Transverse colon (tissue), 4 donors: Measurements from ENCODE around the gene ADAMTSL4. TPM values are rescaled to one million over a fixed set of nuclear protein-coding genes. Genes with fewer than 3 reads are reported as not detected.

Experiments used
- DNase-seq: peaks from one replicate; pipeline ENCODE4 v3.0.0-alpha.2; 2019
- H3K27ac ChIP-seq, 4 donors: fragments of 200-600 bp; sonication (generic); 2 replicates each; pipeline ENCODE4 v1.5.1; 2016 to 2018; ENCODE audit warnings: inconsistent platforms in 4 of 4
- H3K27me3 ChIP-seq: fragments of 200-600 bp; sonication (generic); 2 replicates; pipeline ENCODE4 v1.5.1; 2017; ENCODE audit warnings: inconsistent platforms
- H3K36me3 ChIP-seq, 4 donors: fragments of 200-600 bp; sonication (generic); 2 replicates each; pipeline ENCODE4 v1.5.1; 2017 to 2019; ENCODE audit warnings: inconsistent platforms in 4 of 4
- H3K4me1 ChIP-seq, 4 donors: fragments of 200-600 bp; sonication (generic); 2 replicates each; pipeline ENCODE4 v1.5.1; 2017 to 2020; ENCODE audit warnings: inconsistent platforms in 4 of 4
- H3K4me3 ChIP-seq, 4 donors: fragments of 200-600 bp; sonication (generic); 1 replicate in 1 of 4; 2 replicates in 3 of 4; pipeline versions ENCODE4 v1.5.1 to v1.6.1; 2017 to 2019; ENCODE audit warnings: inconsistent platforms in 4 of 4
- H3K9me3 ChIP-seq, 2 donors: fragments of 200-600 bp; sonication (generic); 2 replicates each; pipeline ENCODE4 v1.5.1; 2017 to 2019; ENCODE audit warnings: inconsistent platforms in 2 of 2
- EP300 ChIP-seq: sonication (generic); formaldehyde crosslinking; IDR thresholded peaks from one replicate; pipeline ENCODE4 v1.6.1; 2017; ENCODE audit warnings: antibody characterized with exemption, low read depth
- POLR2A ChIP-seq: fragments of 450-650 bp; IDR thresholded peaks from one replicate; pipeline ENCODE4 v1.6.1; 2016; ENCODE audit warnings: antibody characterized with exemption, mild to moderate bottlenecking, moderate library complexity
- POLR2AphosphoS5 ChIP-seq, 3 donors: sonication (generic); formaldehyde crosslinking; IDR thresholded peaks; one replicate each; pipeline ENCODE4 v1.6.1; 2016; ENCODE audit warnings: antibody characterized with exemption in 3 of 3
- WGBS, 2 donors: methylation state at CpG; one replicate each; pipeline ENCODE4 v1.1.5; 2018; ENCODE audit warnings: low coverage in 1 of 2; 5-methylcytosine and 5-hydroxymethylcytosine counted together
- in situ Hi-C, 4 donors: fragments of 200-750 bp; cut with MboI; loops; one replicate each; pipeline versions ENCODE4 v1.15.0 to v1.15.1; 2017; ENCODE audit warnings: low sequenced_read_pairs in 3 of 4, low pct_ligation_motif_present in 1 of 4, low pct_unique_long_range_greater_than_20kb in 1 of 4
- intact Hi-C: fragments of 100-400 bp; cut with DNase I; formaldehyde crosslinking; loops from one replicate; pipeline ENCODE4 v1.15.1; 2023; ENCODE audit warnings: low total_unique reads
- total RNA-seq, 4 donors: library from RNA; depleted of rRNA; stranded (reverse); fragments of >200 nt; gene quantifications; one replicate each; pipeline ENCODE4 v1.1.0, GENCODE V29; 2016
- TF ChIP-seq, protein P1 (sequence below), 5 experiments: fragments of 200-600 bp in 3 of 5; fragments of 450-650 bp in 2 of 5; sonication (generic) in 3 of 5; IDR thresholded peaks; 1 replicate in 2 of 5; 2 replicates in 3 of 5; pipeline ENCODE4 v1.5.1; 2016 to 2017; ENCODE audit warnings: antibody characterized with exemption in 5 of 5, inconsistent platforms in 3 of 5, mild to moderate bottlenecking in 2 of 5, moderate library complexity in 1 of 5

The ADAMTSL4 gene
- total RNA-seq, 4 donors from 2014 or later, result 7.2 to 26.2 (median 16.3) TPM

DNA sequence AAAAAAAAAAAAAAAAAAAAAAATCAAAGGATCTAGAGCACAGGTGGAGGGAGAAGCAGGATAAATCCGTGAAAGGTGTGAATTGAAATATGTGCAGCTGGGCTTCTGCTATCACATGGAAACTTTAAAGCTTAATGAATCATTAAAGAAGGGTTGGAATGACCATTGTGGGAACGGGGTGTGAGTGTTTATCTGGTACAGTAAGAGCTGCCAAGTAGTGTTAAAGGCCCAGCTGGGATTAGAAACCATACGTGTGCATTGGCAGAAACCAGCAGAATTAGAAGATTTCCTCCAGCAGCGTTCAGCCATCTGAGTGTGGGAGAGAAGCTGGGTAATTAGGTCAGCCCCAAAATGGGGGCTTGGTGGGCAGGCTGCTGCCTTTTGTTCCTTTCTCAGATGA is 20.2 kb upstream of the ADAMTSL4 start:
- TF ChIP-seq POLR2AphosphoS5 (IDR thresholded peaks at IDR 0.05) (peak; percentile 27 to 46 (median 38)), EP300 (no peak)
- H3K27ac ChIP-seq, result peak overlapping the region; percentile 73 to 82 (median 78)

DNA sequence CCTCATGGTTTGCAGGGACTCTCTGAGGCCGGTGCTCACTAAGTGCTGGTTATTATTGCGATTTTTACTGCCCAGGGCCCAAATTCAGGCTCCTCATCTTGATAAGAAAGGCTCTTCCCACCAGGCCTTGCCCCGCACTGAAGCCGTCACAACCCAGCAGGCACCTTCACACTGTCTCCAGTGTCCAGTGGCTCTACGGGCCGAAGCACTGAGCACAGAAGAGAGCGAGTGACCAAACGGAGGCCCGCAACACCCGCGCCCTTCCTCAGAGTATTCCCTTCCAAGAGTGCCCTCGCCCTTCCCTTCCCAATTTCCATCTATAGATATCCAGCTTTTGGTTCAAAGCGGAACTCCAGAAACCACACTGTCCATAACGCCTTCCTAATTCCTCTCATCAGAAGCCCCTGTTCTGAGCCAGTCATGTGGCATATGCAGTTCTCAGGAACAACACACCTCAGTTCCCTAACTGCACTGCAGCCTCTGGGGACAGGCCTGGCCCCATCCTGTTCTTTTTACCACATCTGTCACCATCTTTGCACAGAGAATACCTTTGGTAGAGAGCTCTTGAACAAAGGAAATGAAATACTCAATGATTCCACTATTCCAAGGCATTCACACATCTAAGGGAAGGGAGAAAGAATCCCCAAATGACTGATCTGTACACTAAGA is 18.6 kb upstream of the ADAMTSL4 start:
- no peaks in the 10 kb centered on the region for H3K27me3 ChIP-seq
- H3K36me3 ChIP-seq, result no peaks in the 10 kb centered on the region
- in situ Hi-C loops (loop anchor here in 3 of 4 donors (10.0 kb wide), 2 partner anchors 46 to 66 kb away; partner anchors contain the start of gene TARS2 (in 1 of the 3)), intact Hi-C loops (loop anchor here (10.0 kb wide), 1 partner anchor 46 kb away; the partner anchor contains the start of gene TARS2)
- H3K4me1 ChIP-seq, result peaks cover 0 to 45% (median 34%) of the 10 kb centered on the region in 4 donors
- TF ChIP-seq POLR2AphosphoS5 (IDR thresholded peaks at IDR 0.05) (no peak), EP300 (no peak), POLR2A (no peak)
- TF ChIP-seq, protein P1, sequence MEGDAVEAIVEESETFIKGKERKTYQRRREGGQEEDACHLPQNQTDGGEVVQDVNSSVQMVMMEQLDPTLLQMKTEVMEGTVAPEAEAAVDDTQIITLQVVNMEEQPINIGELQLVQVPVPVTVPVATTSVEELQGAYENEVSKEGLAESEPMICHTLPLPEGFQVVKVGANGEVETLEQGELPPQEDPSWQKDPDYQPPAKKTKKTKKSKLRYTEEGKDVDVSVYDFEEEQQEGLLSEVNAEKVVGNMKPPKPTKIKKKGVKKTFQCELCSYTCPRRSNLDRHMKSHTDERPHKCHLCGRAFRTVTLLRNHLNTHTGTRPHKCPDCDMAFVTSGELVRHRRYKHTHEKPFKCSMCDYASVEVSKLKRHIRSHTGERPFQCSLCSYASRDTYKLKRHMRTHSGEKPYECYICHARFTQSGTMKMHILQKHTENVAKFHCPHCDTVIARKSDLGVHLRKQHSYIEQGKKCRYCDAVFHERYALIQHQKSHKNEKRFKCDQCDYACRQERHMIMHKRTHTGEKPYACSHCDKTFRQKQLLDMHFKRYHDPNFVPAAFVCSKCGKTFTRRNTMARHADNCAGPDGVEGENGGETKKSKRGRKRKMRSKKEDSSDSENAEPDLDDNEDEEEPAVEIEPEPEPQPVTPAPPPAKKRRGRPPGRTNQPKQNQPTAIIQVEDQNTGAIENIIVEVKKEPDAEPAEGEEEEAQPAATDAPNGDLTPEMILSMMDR (IDR thresholded peaks at IDR 0.05), result no peak
- H3K9me3 ChIP-seq, result no peaks in the 10 kb centered on the region
- WGBS, 2 donors, result 93 to 95% methylated on average over 13 to 14 of the region's 14 CpGs
- peak overlapping the region in 1 of 4 donors; percentile 87 for H3K27ac ChIP-seq
- H3K4me3 ChIP-seq, result no peak overlapping the region
- DNase-seq, result no peak

More for the DNA sequence above, 20.2 kb upstream of the ADAMTSL4 start:
- Histone ChIP-seq H3K36me3 (no peaks in the 10 kb centered on the region), H3K27me3 (no peaks in the 10 kb centered on the region), H3K4me1 (peaks cover 0 to 43% (median 32%) of the 10 kb centered on the region in 4 donors), H3K4me3 (no peak overlapping the region), H3K9me3 (no peaks in the 10 kb centered on the region)
- intact Hi-C loops, result no loop called here
- WGBS, 2 donors, result 33 to 36% methylated on average over 3 to 4 of the region's 4 CpGs
- in situ Hi-C loops, result no loop called here
- DNase-seq, result no peak

- in situ Hi-C loops, result loop anchor here in 3 of 4 donors (10.0 kb wide), 2 partner anchors 48 to 68 kb away; partner anchors contain the start of gene TARS2 (in 1 of the 3)
Observed at GRCh38 chr1:150532860-150533259, 16.3 kb upstream of the ADAMTSL4 start.

GRCh38 chr1:150534002-150534401 is 15.2 kb upstream of the ADAMTSL4 start:
- H3K36me3 ChIP-seq, result no peaks in the 10 kb centered on the region
- in situ Hi-C loops, result loop anchor here in 3 of 4 donors (10.0 kb wide), 2 partner anchors 49 to 69 kb away; partner anchors contain the start of gene TARS2 (in 1 of the 3)
- TF ChIP-seq, protein P1 (IDR thresholded peaks at IDR 0.05), result no peak
- TF ChIP-seq POLR2A, result no peak
- TF ChIP-seq EP300, result no peak
- no peak for TF ChIP-seq POLR2AphosphoS5 (IDR thresholded peaks at IDR 0.05)
- H3K4me1 ChIP-seq, result peaks cover 0 to 50% (median 30%) of the 10 kb centered on the region in 4 donors
- peak overlapping the region in 1 of 4 donors; percentile 87 for H3K27ac ChIP-seq
- no peak overlapping the region for H3K4me3 ChIP-seq
- no peaks in the 10 kb centered on the region for H3K9me3 ChIP-seq
- H3K27me3 ChIP-seq, result no peaks in the 10 kb centered on the region
- no peak for DNase-seq
- intact Hi-C loops, result loop anchor here (10.0 kb wide), 1 partner anchor 49 kb away; the partner anchor contains the start of gene TARS2
- WGBS, 2 donors, result 81% methylated on average over 6 of the region's 6 CpGs; no CpG with 5 or more reads in 1 of the 2 donors

More at GRCh38 chr1:150532860-150533259, 16.3 kb upstream of the ADAMTSL4 start:
- intact Hi-C loops, result loop anchor here (10.0 kb wide), 1 partner anchor 48 kb away; the partner anchor contains the start of gene TARS2
- Histone ChIP-seq H3K4me3 (no peak overlapping the region), H3K27ac (peak overlapping the region; percentile 82 to 87 (median 83)), H3K4me1 (peaks cover 0 to 45% (median 36%) of the 10 kb centered on the region in 4 donors), H3K36me3 (no peaks in the 10 kb centered on the region), H3K27me3 (no peaks in the 10 kb centered on the region), H3K9me3 (no peaks in the 10 kb centered on the region)
- TF ChIP-seq POLR2A (no peak), EP300 (no peak)
- TF ChIP-seq, protein P1 (IDR thresholded peaks at IDR 0.05), result peak in 1 of 5 experiments; percentile 13
- no peak for DNase-seq
- WGBS, 2 donors, result 27% methylated on average over 5 of the region's 5 CpGs; no CpG with 5 or more reads in 1 of the 2 donors
